ENCODE results near the gene PTS. TPM values are rescaled to one million over a fixed set of nuclear protein-coding genes. Genes with fewer than 3 reads are reported as not detected.

Gene PTS
- total RNA-seq, 1 experiment from 2014 or later, result 26.7 TPM

- ChIA-PET CTCF (no interaction called here), POLR2A (no interaction called here)
- peaks cover 3% of the 10 kb centered on the region for H3K4me1 Mint-ChIP-seq
- no peak overlapping the region for H3K4me3 Mint-ChIP-seq
- H3K27me3 Mint-ChIP-seq (ENCODE audit: low read depth), result no peaks in the 10 kb centered on the region; the same call in 1 of the 2 replicates
- no peak overlapping the region for H3K27ac Mint-ChIP-seq
- no peak for ATAC-seq
- peaks cover 8% of the 10 kb centered on the region for H3K9me3 Mint-ChIP-seq
- H3K36me3 Mint-ChIP-seq, result no peaks in the 10 kb centered on the region; the same call in 1 of the 2 replicates
- no peak for TF ChIP-seq ESRRA (CRISPR knock-in tag; IDR thresholded peaks at IDR 0.05; ENCODE audit: borderline replicate concordance)
- TF ChIP-seq, protein P1, sequence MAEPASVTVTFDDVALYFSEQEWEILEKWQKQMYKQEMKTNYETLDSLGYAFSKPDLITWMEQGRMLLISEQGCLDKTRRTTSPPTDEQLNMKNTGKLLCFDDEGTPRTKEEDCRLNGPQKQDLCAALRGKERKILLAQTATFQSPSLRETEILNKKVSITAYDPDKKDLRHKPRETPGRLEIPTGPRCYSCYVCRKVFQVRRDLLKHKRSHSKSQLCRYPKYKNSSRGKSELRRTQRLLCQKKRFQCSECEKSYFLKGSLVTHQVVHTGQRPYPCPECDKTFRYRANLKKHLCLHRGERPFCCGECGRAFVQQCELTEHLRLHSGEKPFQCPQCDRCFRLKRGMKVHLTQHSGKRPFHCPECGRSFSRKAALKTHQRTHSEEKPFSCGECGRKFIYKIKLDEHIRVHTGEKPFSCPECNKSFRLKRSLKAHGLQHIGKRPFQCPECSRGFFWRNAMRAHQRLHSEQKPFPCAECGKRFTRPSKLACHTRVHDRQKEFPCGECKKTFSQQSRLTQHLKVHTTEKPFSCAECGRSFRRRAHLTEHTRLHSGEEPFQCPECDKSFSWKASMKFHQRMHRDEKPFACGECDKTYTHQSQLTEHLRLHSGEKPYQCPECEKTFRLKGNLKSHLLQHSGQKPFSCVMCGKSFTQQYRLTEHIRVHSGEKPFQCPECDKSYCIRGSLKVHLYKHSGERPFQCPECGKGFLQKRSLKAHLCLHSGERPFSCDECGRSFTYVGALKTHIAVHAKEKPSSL (CRISPR knock-in tag; conservative IDR thresholded peaks at IDR 0.05), result no peak
- TF ChIP-seq, protein P2, sequence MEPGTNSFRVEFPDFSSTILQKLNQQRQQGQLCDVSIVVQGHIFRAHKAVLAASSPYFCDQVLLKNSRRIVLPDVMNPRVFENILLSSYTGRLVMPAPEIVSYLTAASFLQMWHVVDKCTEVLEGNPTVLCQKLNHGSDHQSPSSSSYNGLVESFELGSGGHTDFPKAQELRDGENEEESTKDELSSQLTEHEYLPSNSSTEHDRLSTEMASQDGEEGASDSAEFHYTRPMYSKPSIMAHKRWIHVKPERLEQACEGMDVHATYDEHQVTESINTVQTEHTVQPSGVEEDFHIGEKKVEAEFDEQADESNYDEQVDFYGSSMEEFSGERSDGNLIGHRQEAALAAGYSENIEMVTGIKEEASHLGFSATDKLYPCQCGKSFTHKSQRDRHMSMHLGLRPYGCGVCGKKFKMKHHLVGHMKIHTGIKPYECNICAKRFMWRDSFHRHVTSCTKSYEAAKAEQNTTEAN (CRISPR knock-in tag; IDR thresholded peaks at IDR 0.05), result no peak
- TF ChIP-seq CBFB (CRISPR knock-in tag; IDR thresholded peaks at IDR 0.05; ENCODE audit: low read depth), result no peak
- TF ChIP-seq CREM (CRISPR knock-in tag; IDR thresholded peaks at IDR 0.05), result no peak
- no peak for TF ChIP-seq OVOL2 (CRISPR knock-in tag; IDR thresholded peaks at IDR 0.05; ENCODE audit: borderline replicate concordance)
- TF ChIP-seq ZNF396 (CRISPR knock-in tag; IDR thresholded peaks at IDR 0.05; ENCODE audit: borderline replicate concordance), result no peak
- TF ChIP-seq ZNF219 (CRISPR knock-in tag; IDR thresholded peaks at IDR 0.05; ENCODE audit: borderline replicate concordance), result no peak
- TF ChIP-seq, protein P3, sequence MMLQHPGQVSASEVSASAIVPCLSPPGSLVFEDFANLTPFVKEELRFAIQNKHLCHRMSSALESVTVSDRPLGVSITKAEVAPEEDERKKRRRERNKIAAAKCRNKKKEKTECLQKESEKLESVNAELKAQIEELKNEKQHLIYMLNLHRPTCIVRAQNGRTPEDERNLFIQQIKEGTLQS (CRISPR knock-in tag; conservative IDR thresholded peaks at IDR 0.05), result no peak
- no peak for TF ChIP-seq RELA (CRISPR knock-in tag; IDR thresholded peaks at IDR 0.05; ENCODE audit: borderline replicate concordance)
- TF ChIP-seq ETV6 (CRISPR knock-in tag; IDR thresholded peaks at IDR 0.05), result no peak
- no peak for DNase-seq (ENCODE audit: low spot score)
These were observed 43.4 kb upstream of the PTS start for GRCh38 chr11:112182867-112183266.

GRCh38 chr11:112185883-112186282 is 40.3 kb upstream of the PTS start:
- no peak overlapping the region for H3K4me3 Mint-ChIP-seq
- H3K36me3 Mint-ChIP-seq, result no peaks in the 10 kb centered on the region; the same call in 1 of the 2 replicates
- TF ChIP-seq MAX (CRISPR knock-in tag; IDR thresholded peaks at IDR 0.05) (no peak), ZNF138 (CRISPR knock-in tag; conservative IDR thresholded peaks at IDR 0.05) (no peak), OVOL2 (CRISPR knock-in tag; IDR thresholded peaks at IDR 0.05; ENCODE audit: borderline replicate concordance) (no peak), FOXK1 (CRISPR knock-in tag; IDR thresholded peaks at IDR 0.05) (no peak), USF1 (CRISPR knock-in tag; IDR thresholded peaks at IDR 0.05) (no peak), FOXJ3 (CRISPR knock-in tag; IDR thresholded peaks at IDR 0.05; ENCODE audit: borderline replicate concordance) (no peak), NR1H2 (CRISPR knock-in tag; IDR thresholded peaks at IDR 0.05) (no peak), NR2C2 (CRISPR knock-in tag; IDR thresholded peaks at IDR 0.05) (no peak)
- TF ChIP-seq, protein P4, sequence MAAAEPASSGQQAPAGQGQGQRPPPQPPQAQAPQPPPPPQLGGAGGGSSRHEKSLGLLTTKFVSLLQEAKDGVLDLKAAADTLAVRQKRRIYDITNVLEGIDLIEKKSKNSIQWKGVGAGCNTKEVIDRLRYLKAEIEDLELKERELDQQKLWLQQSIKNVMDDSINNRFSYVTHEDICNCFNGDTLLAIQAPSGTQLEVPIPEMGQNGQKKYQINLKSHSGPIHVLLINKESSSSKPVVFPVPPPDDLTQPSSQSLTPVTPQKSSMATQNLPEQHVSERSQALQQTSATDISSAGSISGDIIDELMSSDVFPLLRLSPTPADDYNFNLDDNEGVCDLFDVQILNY (CRISPR knock-in tag; IDR thresholded peaks at IDR 0.05), result no peak
- TF ChIP-seq, protein P5, sequence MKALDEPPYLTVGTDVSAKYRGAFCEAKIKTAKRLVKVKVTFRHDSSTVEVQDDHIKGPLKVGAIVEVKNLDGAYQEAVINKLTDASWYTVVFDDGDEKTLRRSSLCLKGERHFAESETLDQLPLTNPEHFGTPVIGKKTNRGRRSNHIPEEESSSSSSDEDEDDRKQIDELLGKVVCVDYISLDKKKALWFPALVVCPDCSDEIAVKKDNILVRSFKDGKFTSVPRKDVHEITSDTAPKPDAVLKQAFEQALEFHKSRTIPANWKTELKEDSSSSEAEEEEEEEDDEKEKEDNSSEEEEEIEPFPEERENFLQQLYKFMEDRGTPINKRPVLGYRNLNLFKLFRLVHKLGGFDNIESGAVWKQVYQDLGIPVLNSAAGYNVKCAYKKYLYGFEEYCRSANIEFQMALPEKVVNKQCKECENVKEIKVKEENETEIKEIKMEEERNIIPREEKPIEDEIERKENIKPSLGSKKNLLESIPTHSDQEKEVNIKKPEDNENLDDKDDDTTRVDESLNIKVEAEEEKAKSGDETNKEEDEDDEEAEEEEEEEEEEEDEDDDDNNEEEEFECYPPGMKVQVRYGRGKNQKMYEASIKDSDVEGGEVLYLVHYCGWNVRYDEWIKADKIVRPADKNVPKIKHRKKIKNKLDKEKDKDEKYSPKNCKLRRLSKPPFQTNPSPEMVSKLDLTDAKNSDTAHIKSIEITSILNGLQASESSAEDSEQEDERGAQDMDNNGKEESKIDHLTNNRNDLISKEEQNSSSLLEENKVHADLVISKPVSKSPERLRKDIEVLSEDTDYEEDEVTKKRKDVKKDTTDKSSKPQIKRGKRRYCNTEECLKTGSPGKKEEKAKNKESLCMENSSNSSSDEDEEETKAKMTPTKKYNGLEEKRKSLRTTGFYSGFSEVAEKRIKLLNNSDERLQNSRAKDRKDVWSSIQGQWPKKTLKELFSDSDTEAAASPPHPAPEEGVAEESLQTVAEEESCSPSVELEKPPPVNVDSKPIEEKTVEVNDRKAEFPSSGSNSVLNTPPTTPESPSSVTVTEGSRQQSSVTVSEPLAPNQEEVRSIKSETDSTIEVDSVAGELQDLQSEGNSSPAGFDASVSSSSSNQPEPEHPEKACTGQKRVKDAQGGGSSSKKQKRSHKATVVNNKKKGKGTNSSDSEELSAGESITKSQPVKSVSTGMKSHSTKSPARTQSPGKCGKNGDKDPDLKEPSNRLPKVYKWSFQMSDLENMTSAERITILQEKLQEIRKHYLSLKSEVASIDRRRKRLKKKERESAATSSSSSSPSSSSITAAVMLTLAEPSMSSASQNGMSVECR (CRISPR knock-in tag; IDR thresholded peaks at IDR 0.05; ENCODE audit: borderline replicate concordance), result no peak
- ChIA-PET POLR2A (no interaction called here), CTCF (no interaction called here)
- no peaks in the 10 kb centered on the region; the same call in 1 of the 2 replicates for H3K27me3 Mint-ChIP-seq (ENCODE audit: low read depth)
- peaks cover 3% of the 10 kb centered on the region for H3K4me1 Mint-ChIP-seq
- DNase-seq (ENCODE audit: low spot score), result no peak
- ATAC-seq, result no peak
- peaks cover 5% of the 10 kb centered on the region for H3K9me3 Mint-ChIP-seq
- H3K27ac Mint-ChIP-seq, result no peak overlapping the region
